Esophagus (tissue), 2 donors: ENCODE data around the gene TP53. TPM values are rescaled to one million over a fixed set of nuclear protein-coding genes. Genes with fewer than 3 reads are reported as not detected.
A peak's percentile ranks its signal among the peaks of the same experiment; 100 is the strongest.

Source experiments
- H3K27ac ChIP-seq, 2 donors: one replicate each; pipeline ENCODE4 v1.5.1; 2013; ENCODE audit warnings: low read depth in 2 of 2, mild to moderate bottlenecking in 2 of 2, inconsistent platforms in 1 of 2, low read length in 1 of 2, moderate library complexity in 1 of 2
- H3K27me3 ChIP-seq, 2 donors: one replicate each; pipeline ENCODE4 v1.6.1; 2013; ENCODE audit warnings: low read length in 2 of 2, control low read depth in 1 of 2, mild to moderate bottlenecking in 1 of 2; ENCODE audit not compliant: insufficient read depth in 2 of 2, control insufficient read depth in 1 of 2
- H3K36me3 ChIP-seq, 2 donors: one replicate each; pipeline ENCODE4 v1.6.1; 2013; ENCODE audit warnings: low read length in 1 of 2; ENCODE audit not compliant: control insufficient read depth in 2 of 2, insufficient read depth in 2 of 2
- H3K4me1 ChIP-seq, 2 donors: one replicate each; pipeline ENCODE4 v1.6.1; 2013; ENCODE audit warnings: low read length in 1 of 2; ENCODE audit not compliant: control insufficient read depth in 2 of 2, insufficient read depth in 2 of 2
- H3K4me3 ChIP-seq, 2 donors: one replicate each; pipeline ENCODE4 v1.5.1; 2013; ENCODE audit warnings: low read length in 2 of 2, mild to moderate bottlenecking in 2 of 2, low read depth in 1 of 2, moderate library complexity in 1 of 2
- H3K9me3 ChIP-seq, 2 donors: one replicate each; pipeline ENCODE4 v1.6.1; 2013; ENCODE audit warnings: mild to moderate bottlenecking in 2 of 2, low read depth in 1 of 2, low read length in 1 of 2, moderate library complexity in 1 of 2; ENCODE audit not compliant: control insufficient read depth in 2 of 2, insufficient read depth in 1 of 2
- WGBS, 2 donors: extraction: QIAGEN DNeasy Blood & Tissue Kit; methylation state at CpG; one replicate each; pipeline ENCODE4 v1.1.7; 2013; 5-methylcytosine and 5-hydroxymethylcytosine counted together
- polyA plus RNA-seq, 2 donors: library from polyadenylated mRNA; stranded (reverse); fragments of 200-250 nt; gene quantifications; one replicate each; pipeline ENCODE4 v1.2.3, GENCODE V29; 2013
- donor health status: healthy with polysubstance abuse.
- donor health status: Bipolar disorder and iron deficiency.

Gene TP53
- polyA plus RNA-seq, 2 donors, result 20.5 to 22.3 TPM

DNA sequence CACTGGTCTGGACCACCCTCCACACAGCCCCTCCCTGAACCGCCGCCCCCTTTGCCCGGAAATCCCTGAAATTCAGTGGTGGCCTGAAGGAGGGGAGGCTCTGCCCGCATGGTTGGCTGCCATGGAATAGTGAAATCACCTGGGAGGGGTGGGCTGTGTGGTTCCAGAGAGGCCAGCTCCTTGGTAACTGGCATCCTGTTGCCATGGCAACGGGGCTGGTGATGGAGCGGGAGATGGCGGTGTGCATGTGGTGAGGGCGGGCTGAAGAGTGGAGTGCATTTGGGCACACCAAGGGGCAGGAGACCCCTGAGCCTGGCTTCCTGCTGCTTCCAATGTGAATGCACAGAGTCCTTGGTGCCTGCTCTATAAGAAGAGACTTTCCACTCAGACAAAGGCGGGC is 20.2 kb upstream of the TP53 start:
- Histone ChIP-seq H3K36me3 (peaks cover 0 to 4% of the 10 kb centered on the region in 2 donors), H3K9me3 (no peaks in the 10 kb centered on the region), H3K27ac (no peak overlapping the region), H3K4me3 (no peak overlapping the region), H3K27me3 (peaks cover 0 to 5% of the 10 kb centered on the region in 2 donors), H3K4me1 (peaks cover 2 to 9% of the 10 kb centered on the region in 2 donors)
- whole genome bisulfite sequencing, 2 donors, result 80 to 82% methylated on average over 9 of the region's 9 CpGs

DNA sequence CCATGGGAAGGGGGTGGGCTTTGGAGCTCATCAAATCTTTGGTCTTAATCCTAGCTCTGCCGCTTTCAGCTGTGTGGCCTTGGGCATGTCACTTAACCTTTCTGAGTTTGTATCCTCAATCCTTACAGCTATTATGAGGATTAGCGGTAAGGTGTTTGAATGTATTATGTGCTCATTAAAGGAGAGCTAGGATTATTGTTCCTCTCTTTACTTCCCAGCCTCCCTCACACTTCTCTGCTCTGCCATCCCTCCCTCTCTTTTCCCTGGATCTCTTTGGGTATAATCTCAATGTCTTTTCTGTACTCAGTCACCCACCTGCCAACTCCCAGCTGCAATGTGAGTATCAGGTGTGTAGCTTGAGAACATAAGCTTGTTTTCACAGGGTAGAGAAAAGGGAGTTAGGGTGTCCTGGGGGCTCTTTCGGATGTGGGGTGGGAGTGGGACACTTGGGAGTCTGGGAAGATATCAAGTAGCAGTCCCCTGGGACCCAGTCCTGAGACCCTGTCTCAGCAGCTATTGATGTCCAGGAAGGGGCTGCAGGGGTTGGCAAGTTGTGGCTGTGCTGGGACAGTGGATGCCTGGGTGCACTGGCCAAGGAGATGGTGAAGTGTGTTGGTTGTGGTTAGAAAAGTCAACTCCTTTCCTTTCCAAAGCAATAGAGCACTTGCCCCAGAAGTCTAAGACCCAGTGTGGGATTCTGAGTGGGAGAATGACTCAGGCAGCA is 19.5 kb upstream of the TP53 start:
- H3K27ac ChIP-seq, result no peak overlapping the region
- peaks cover 2 to 9% of the 10 kb centered on the region in 2 donors for H3K4me1 ChIP-seq
- H3K36me3 ChIP-seq, result peaks cover 3 to 4% of the 10 kb centered on the region in 2 donors
- H3K9me3 ChIP-seq, result no peaks in the 10 kb centered on the region
- no peak overlapping the region for H3K4me3 ChIP-seq
- H3K27me3 ChIP-seq, result peaks cover 0 to 5% of the 10 kb centered on the region in 2 donors
- 83 to 94% methylated on average over 3 of the region's 3 CpGs for WGBS, 2 donors

DNA sequence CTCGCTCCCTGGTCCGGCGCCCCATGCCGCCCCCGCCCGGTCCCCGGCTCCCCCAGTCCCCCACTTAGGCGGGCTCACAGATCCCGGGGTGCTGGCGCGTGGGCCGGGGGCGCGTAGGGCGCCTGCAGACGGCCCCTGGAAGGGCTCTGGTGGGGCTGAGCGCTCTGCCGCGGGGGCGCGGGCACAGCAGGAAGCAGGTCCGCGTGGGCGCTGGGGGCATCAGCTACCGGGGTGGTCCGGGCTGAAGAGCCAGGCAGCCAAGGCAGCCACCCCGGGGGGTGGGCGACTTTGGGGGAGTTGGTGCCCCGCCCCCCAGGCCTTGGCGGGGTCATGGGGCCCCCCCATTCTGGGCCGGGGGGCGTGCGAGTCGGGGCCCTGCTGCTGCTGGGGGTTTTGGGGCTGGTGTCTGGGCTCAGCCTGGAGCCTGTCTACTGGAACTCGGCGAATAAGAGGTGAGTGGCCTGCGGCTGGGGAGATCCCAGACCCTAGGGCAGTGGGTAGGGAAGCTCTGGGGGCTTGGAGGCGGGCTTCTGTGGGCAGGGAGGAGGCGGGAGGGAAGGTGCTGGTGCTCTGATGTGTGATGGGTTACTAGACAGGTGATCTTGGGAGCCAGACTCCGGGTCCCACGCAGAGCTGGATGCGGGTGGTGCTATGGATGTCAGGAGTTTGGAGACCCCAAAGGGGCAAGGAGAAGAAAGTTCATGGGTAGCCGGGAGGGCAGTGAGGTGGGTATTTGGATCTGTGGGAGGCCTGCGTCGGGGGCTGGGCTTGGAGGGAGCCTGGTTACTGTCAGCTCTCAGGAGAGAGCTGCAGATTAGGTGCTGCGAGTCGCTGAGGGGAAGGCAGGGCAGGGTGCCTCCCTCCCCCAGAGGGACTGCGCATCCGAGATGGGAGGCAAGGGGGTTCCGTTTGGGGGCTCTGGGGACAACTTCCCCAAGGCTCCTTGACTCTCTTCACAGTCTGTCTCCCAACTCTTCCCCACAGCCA is 18.3 kb upstream of the TP53 start:
- H3K27me3 ChIP-seq, result peaks cover 0 to 5% of the 10 kb centered on the region in 2 donors
- peak overlapping the region; percentile 17 to 31 for H3K4me3 ChIP-seq
- H3K27ac ChIP-seq, result no peak overlapping the region
- 3 to 5% methylated on average over 46 to 50 of the region's 50 CpGs for WGBS, 2 donors
- peaks cover 8 to 10% of the 10 kb centered on the region in 2 donors for H3K36me3 ChIP-seq
- H3K9me3 ChIP-seq, result no peaks in the 10 kb centered on the region
- peaks cover 2 to 9% of the 10 kb centered on the region in 2 donors for H3K4me1 ChIP-seq

DNA sequence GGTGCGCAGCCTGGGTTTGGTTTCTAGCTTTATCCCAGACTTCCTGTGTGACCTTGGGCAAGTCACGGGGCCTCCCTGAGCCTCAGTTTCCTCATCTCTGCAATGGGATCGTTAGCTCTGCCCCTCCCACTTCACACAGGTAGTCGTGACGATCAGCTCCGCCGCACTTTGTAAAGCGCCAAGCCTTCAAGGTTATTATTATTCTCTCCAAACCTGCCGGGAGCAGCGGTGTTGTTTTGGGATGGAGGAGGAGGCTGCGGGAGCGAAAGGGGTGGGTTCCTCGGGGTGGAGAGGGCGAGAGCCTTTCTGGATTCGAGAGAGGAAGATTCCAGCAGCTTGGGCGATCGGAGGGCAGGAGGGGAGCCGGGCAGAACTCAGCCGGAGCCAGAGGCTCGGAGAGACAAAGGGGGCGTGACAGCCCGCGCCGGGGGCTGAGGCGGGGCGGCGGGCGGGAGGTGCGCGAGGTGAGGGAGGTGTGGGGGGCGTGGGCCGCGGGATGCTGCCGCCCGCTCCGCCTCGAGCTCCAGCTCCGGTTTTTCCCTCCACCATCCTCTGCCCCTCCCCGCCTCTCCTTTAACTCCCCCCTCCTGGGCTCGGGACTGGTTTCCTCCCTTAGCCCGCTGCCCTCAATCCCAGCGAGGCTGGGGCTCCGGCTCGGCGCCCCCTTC is 17.4 kb upstream of the TP53 start, which contains the start of gene EFNB3:
TSS of gene EFNB3 (plus strand) at position 602 of the 668 bp plus-strand sequence. CDS start 397 bp downstream, outside the sequence.
- peaks cover 8 to 12% of the 10 kb centered on the region in 2 donors for H3K36me3 ChIP-seq
- no peaks in the 10 kb centered on the region for H3K9me3 ChIP-seq
- peak within 1 kb of the TSS; percentile 17 to 31 for H3K4me3 ChIP-seq
- H3K27me3 ChIP-seq, result peaks cover 0 to 5% of the 10 kb centered on the region in 2 donors
- WGBS, 2 donors, result 2% methylated on average over 24 to 45 of the region's 45 CpGs
- H3K4me1 ChIP-seq, result peaks cover 0 to 9% of the 10 kb centered on the region in 2 donors
- H3K27ac ChIP-seq, result no peak within 1 kb of the TSS

DNA sequence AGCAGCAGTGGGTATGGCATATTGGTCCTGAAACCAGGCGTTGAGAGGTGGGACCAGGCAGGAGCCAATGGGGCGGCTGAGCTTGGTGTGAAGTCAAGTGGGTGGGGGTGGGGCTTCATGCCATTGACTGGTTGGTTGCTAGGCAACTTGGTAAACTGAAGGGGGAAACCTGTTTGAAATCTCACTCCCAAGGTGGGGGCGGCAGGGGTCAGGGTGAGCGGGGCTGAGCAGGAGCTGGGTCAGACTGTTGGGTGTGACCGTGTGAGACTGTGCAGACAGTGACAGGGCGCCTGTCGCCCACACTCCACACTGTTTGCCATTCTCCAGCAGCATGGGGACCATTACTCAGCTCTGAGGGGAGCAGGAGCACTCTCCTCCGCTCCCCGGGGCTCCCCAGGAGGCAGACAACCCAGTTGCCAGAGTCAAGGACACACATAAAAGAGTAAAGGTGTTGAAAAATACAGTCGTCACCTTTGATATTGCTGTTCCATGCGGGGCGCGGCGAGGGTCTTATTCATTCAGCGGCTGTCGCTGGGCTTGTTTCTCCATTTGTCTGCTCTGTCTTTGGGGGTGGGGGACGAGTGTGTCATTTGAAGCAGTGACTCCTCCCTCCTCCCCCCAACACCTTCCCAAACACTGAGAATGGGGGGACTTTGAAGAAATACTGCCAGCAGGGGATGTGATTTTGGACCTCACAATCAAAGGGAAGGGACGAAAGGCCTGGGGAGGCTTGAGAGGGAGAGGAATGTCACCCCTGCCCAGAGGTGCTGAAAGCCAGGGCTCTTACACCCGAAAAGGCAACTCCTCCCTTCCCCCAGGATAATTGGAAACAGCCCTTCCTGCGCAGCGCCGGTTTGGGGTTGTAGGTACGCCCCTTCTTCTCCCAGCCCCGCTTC is 16.5 kb upstream of the TP53 start:
- H3K4me1 ChIP-seq, result peaks cover 0 to 9% of the 10 kb centered on the region in 2 donors
- peaks cover 0 to 5% of the 10 kb centered on the region in 2 donors for H3K27me3 ChIP-seq
- no peak overlapping the region for H3K27ac ChIP-seq
- no peaks in the 10 kb centered on the region for H3K9me3 ChIP-seq
- no peak overlapping the region for H3K4me3 ChIP-seq
- H3K36me3 ChIP-seq, result peaks cover 8 to 12% of the 10 kb centered on the region in 2 donors
- WGBS, 2 donors, result 28 to 34% methylated on average over 24 of the region's 24 CpGs

DNA sequence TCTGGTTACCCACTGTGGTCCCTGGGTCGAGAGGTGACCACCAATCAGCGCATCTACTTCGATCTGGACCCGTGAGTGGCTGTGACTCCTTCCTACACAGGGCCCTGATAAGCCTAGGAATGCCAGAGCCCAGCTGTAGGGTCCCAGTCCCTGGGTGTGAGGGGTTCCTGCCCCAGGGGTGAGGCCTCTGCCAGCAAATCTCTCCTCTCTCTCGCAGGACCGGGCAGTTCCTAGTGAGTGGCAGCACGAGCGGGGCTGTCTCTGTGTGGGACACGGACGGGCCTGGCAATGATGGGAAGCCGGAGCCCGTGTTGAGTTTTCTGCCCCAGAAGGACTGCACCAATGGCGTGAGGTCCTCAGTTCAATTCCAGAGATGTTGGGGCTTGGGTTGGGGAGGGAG is 15.5 kb upstream of the TP53 start:
- peaks cover 8 to 12% of the 10 kb centered on the region in 2 donors for H3K36me3 ChIP-seq
- H3K9me3 ChIP-seq, result no peaks in the 10 kb centered on the region
- no peak overlapping the region for H3K27ac ChIP-seq
- peaks cover 0 to 5% of the 10 kb centered on the region in 2 donors for H3K27me3 ChIP-seq
- no peak overlapping the region for H3K4me3 ChIP-seq
- 89 to 91% methylated on average over 13 of the region's 13 CpGs for WGBS, 2 donors
- peaks cover 0 to 9% of the 10 kb centered on the region in 2 donors for H3K4me1 ChIP-seq

DNA sequence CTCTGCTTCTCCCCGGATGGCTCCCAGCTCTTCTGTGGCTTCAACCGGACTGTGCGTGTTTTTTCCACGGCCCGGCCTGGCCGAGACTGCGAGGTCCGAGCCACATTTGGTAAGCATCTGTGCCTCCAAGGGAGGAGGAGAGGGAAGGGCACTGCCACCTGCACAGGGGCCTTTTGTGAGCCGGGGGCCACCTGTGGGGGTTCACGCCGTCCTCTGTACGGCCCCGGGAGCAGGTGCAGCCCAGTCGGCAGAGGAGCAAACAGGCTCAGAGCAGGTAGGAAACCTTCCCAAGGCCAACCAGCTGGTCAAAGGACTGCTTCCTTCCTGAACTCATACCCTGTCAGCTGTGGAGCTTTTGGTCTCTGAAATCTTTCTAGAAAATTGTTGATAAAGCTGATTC is 14.4 kb upstream of the TP53 start:
- Histone ChIP-seq H3K4me1 (peaks cover 0 to 9% of the 10 kb centered on the region in 2 donors), H3K9me3 (no peaks in the 10 kb centered on the region), H3K27ac (no peak overlapping the region), H3K4me3 (no peak overlapping the region), H3K27me3 (peaks cover 0 to 5% of the 10 kb centered on the region in 2 donors), H3K36me3 (peaks cover 8 to 12% of the 10 kb centered on the region in 2 donors)
- WGBS, 2 donors, result 91 to 94% methylated on average over 14 of the region's 14 CpGs

DNA sequence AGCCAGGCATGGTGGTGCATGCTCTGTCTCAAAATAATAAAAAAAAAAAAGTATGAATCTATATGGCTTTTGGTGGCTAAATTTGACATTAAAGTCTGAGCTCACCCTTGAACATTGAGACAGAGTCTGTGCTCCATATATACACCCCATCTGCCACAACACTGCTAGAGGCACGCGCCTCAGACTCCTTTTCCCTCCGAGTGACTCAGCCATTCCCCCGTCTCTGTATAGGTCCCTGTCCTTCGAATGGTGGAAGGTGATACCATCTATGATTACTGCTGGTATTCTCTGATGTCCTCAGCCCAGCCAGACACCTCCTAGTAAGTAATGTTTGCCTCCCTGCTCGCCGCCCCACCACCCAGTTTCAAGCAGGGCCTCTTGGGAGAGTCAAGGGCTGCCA is 13.2 kb upstream of the TP53 start:
- WGBS, 2 donors, result 94% methylated on average over 7 of the region's 7 CpGs
- no peak overlapping the region for H3K27ac ChIP-seq
- no peak overlapping the region for H3K4me3 ChIP-seq

More for the DNA sequence above, 13.2 kb upstream of the TP53 start:
- no peaks in the 10 kb centered on the region for H3K9me3 ChIP-seq
- H3K4me1 ChIP-seq, result peaks cover 0 to 9% of the 10 kb centered on the region in 2 donors
- peaks cover 8 to 12% of the 10 kb centered on the region in 2 donors for H3K36me3 ChIP-seq
- peaks cover 0 to 5% of the 10 kb centered on the region in 2 donors for H3K27me3 ChIP-seq
